ENCODE results near the gene SMIM20.

The SMIM20 gene

DNA sequence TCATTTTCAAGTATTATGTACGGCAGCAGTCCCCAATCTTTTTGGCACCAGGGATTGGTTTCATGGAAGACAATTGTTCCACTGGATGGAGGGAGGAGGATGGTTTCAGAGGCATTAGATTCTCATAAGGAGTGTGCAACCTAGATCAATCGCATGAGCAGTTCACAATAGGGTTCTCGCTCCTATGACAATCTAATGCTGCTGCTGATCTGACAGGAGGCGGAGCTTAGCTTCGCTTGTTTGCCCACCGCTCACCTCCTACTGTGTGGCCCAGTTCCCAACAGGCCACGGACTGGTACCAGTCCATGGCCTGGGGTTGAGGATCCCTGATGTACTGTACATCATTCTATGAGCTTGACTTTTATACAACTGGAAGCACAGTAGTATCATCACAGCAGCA, 48.4 kb downstream of the SMIM20 start:
- no peak for DNase-seq

- DNase-seq = no peak
Observed at GRCh38 chr4:25965629-25966028, 51.6 kb downstream of the SMIM20 start.

DNA sequence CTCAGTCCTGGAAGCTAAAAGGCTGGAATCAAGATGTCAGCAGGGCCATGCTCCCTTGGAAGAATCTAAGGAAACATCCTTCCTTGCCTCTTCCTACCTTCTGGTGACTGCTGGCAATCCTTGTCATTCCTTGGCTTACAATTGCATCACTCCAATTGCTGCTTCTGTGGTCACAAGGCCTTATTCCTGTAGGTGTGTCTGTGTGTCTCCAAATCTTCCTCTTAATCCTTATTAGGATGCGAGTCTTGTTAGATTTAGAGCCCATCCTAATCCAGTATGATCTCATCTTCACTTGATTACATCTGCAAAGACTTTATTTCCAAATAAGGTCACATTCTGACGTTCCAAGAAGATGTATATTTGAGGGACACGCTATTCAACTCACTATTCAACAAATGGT, 52.2 kb downstream of the SMIM20 start:
- no peak for DNase-seq

DNA sequence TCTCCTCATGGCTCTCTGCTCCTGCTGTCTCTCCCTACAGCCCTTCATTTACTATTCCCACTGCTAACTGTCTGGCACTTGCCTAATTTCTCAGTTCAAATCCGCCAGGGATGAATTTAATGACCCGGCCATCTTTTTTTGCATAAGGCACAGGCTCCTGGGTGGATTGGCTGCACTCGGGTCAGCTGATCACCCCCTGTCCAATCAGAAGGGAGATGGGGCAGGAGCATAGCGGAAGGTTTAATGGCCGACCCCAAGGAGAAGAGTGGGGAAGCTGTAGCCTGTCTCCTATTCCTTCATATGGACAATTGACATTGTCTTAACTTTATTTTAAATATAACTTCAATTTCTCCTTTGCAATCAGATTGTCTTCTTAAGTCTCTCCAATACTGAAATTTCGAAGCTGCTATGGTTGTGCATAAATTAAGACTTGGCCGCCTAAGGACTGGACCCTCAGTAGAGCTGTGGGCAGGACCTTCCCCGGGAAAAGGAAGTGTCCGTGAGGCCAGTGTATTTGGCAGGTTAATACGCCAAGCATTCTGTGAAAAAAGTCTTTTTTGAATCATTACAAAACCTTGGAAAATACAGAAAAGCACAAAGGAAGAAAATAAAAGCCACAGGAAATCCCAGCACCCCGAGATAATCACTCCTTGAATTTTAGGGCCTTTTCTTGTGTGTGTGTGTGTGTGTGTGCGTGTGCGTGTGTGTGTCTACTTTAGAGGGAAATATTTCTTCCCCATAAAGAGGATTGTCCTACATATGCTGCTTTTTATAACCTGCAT, 55.5 kb downstream of the SMIM20 start:
- DNase-seq = no peak

GRCh38 chr4:25970226-25970675, 56.2 kb downstream of the SMIM20 start:
- DNase-seq = no peak

DNA sequence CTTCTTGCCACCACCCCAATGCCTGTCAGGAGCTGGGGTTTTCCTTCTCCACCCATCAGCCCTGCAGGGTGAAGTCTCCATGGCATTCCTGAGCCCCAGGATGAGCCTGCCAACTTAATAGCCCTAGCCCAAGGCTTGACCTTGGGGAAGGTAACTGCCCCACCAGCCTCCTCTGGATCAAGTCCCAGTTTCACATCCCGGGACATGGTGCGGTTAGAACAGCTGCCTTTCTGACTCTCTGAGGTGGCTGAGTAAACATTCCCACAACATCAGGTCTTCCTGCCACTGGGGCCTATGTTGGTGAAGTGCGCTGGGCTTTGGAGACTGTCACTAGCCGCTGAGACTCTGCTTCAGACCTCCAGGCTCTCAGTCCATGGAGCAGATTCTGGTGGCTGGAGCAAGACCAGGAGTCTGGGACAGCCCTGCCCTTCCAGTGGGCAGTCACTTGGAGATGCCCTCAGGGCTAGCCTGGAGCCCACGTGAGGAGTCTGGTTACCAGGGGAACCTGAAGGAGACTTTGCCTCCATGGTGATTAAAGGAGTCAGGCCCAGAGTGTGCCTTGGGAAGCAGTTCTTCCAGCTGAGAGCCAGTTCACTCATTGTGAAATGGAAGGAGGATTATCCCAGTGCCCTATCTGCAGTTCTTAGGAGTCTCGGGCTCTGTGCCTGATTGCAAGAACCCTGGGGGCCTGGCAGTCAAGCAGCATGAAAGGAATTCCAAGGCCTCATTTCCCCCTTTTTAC, 56.8 kb downstream of the SMIM20 start:
- DNase-seq = no peak

GRCh38 chr4:25972366-25972765, 58.3 kb downstream of the SMIM20 start:
- DNase-seq = no peak

DNA sequence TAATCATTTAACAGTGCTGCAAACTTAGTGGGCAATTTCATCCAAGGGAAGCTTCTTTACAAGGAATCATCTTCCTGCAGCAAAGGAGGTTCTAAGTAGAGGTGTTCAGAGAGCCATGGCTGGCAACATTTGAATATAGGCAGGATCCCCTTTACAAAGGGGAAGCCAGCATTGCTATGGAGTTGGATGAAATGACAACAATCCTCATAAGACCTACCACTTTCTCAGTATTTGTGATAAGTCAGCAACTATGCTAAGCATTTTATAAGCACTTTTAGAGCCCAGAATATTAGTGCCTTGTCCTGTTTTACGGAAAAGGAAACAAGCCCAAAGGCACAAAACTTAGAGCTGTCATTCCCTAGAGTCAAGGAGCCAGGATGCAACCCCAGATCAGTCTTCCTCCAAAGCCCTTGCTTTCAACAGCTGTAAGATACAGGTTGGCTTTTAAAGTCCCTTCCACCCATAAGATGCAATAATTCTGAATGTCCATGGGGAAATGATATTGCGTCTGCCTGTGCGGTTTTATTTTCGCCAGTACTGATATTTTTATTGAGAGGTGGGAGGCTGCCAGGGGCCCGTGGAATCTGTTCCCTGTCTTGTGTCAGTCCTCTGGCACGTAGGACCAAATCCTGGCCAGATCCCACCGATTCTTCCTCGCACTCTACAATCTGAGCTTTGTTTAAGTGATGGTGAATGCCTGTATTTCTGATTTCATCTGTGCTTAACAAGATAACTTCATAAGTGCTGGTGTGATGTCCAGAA, 59.1 kb downstream of the SMIM20 start:
- DNase-seq = no peak

DNA sequence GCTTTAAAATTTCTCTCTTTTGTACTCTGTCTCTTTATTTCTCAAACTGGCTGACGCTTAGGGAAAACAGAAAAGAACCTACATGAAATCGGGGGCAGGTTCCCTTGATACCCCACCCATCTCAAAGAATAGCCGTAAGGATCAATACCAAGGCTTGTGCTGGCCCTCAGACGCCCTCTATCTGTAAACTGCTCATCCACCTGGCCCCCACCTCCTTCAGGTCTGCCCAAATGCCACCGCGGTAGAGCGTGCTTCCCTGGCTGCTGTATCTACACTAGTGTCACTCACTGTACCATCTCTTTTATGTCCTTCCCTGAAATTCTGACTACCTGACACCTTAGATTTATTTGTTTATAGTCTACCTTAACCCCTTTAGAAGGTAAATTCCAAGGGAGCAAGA, 62.8 kb downstream of the SMIM20 start:
- DNase-seq = no peak

DNA sequence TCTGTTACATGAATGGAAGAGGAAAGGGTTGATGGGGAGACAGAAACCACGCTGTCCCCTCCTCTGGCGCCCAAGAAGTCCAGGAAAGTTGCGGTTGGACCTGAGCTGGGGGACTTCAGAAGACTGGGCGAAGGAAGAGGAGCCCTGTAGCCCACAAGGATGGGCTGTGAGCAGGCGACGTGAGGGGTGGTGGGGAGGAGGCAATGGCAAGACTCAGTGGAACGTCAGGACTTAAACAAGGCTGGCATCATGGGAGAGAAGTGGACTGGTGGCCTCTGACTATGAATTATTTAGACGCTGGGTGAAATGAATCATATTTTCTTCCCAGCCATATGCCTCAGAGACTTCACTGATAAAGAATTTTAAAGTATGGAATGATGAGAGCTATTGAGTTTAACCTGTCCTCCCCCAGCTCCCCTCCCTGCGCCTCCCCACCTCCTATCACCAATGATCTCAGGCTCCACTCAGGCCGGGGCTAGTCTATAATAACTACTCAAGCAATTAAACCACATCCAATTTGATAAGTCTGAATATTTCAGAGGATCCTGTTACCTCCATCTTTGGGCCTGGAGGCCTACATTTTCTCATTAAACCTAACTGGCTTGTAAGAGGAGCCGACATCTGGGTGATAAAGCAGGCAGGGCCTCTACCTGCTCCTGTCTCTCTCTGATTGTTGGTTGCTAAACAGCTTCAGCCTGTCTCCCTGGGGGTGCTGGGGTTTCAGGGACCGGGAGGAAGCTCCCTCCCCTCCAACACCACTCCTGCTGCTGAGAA, 63.6 kb downstream of the SMIM20 start:
- no peak for DNase-seq

GRCh38 chr4:25978327-25978726, 64.3 kb downstream of the SMIM20 start:
- no peak for DNase-seq
